ENCODE results near the gene CARMIL1. TPM values are rescaled to one million over a fixed set of nuclear protein-coding genes. Genes with fewer than 3 reads are reported as not detected.

The CARMIL1 gene
- total RNA-seq, 3 donors from 2014 or later: 23.6 to 53.0 (median 33.5) TPM

DNA sequence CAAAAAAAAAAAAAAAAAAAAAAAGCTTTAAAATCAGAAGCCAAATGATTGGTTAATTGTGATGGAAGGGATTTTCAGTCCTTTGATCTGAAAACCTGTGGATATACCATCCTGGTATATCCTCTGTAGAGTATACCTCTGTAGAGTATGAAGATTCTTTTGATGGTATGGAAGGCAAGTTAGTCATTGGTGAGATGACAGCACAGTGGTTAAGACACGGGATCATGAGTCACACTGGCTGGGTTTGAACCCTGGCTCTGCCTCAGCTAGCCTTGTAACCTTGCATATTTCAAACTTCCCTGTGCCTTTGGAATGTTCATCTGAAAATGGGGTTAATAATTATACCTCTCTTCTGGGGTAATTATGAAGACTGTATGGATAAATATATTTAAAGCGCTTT, 179.3 kb downstream of the CARMIL1 start:
- Histone ChIP-seq H3K27me3 (no peaks in the 10 kb centered on the region), H3K4me1 (no peaks in the 10 kb centered on the region), H3K9me3 (no peaks in the 10 kb centered on the region), H3K36me3 (no peaks in the 10 kb centered on the region), H3K4me3 (no peak overlapping the region), H3K27ac (no peak overlapping the region)
- intact Hi-C loops (cut with DNase I; ENCODE audit: low total_unique reads): no loop called here
- no peak for TF ChIP-seq POLR2AphosphoS5 (IDR thresholded peaks at IDR 0.05)
- TF ChIP-seq, protein P1, sequence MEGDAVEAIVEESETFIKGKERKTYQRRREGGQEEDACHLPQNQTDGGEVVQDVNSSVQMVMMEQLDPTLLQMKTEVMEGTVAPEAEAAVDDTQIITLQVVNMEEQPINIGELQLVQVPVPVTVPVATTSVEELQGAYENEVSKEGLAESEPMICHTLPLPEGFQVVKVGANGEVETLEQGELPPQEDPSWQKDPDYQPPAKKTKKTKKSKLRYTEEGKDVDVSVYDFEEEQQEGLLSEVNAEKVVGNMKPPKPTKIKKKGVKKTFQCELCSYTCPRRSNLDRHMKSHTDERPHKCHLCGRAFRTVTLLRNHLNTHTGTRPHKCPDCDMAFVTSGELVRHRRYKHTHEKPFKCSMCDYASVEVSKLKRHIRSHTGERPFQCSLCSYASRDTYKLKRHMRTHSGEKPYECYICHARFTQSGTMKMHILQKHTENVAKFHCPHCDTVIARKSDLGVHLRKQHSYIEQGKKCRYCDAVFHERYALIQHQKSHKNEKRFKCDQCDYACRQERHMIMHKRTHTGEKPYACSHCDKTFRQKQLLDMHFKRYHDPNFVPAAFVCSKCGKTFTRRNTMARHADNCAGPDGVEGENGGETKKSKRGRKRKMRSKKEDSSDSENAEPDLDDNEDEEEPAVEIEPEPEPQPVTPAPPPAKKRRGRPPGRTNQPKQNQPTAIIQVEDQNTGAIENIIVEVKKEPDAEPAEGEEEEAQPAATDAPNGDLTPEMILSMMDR (IDR thresholded peaks at IDR 0.05): no peak
- TF ChIP-seq POLR2A (IDR thresholded peaks at IDR 0.05): no peak
- no peak for DNase-seq (ENCODE audit: low spot score in 2 of 2)

DNA sequence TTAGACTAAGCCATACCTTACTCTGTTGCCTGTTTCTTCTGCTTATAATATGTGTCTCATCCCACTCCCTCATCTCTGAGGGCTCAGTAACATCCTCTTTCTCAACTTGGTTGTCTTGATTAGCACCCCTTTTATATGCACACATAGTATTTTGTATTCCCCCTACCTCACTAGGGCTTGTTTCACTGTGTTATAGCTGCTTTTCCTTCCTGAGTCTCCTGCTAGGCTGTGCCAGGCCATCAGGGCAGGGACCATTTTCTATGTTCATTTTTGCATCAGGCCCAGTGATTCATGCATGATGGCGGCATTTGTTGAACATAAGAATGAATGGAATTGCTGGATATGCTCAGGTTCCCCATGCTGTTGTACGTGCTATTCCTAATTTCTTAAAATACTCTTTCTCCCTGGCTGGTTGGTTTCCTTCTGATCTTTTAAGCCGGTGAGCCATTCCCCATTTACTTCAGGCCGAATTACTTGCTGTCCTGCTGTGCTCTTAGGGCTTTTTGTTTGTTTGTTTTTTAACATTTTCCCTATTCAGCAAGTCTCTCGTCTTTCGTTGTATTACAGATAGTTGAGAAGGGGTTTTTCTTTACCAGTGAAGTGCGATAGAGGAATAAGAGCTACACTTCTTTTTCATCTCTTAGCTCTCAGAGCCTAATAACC, 183.2 kb downstream of the CARMIL1 start:
- no peak for DNase-seq (ENCODE audit: low spot score in 2 of 2)
- no peaks in the 10 kb centered on the region for H3K4me1 ChIP-seq
- H3K36me3 ChIP-seq: no peaks in the 10 kb centered on the region
- H3K4me3 ChIP-seq: no peak overlapping the region
- TF ChIP-seq, protein P1 (IDR thresholded peaks at IDR 0.05): no peak
- no peak for TF ChIP-seq POLR2AphosphoS5 (IDR thresholded peaks at IDR 0.05)
- TF ChIP-seq POLR2A (IDR thresholded peaks at IDR 0.05): no peak
- no peaks in the 10 kb centered on the region for H3K9me3 ChIP-seq
- intact Hi-C loops (cut with DNase I; ENCODE audit: low total_unique reads): no loop called here
- no peak overlapping the region for H3K27ac ChIP-seq
- no peaks in the 10 kb centered on the region for H3K27me3 ChIP-seq

DNA sequence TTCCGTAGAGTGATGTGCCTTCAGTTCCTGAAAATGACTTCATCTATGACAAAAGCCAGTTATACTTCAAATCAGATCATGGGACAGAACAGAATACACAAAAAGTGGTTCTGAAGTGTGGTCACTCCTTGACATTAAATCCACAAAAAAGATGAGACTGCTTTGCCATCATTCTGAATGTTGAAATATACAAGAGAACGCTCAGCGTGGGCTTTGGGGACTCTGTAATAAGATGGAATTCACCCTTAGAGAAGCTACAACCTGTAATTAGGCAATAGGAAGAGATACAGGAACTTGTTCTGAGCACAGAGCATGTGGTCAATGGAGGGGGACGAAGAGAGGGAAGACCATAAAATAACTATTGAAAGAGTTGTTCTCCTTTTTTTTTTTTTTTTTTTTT, 184.3 kb downstream of the CARMIL1 start:
- no peak overlapping the region for H3K4me3 ChIP-seq
- H3K4me1 ChIP-seq: no peaks in the 10 kb centered on the region
- no peaks in the 10 kb centered on the region for H3K36me3 ChIP-seq
- intact Hi-C loops (cut with DNase I; ENCODE audit: low total_unique reads): no loop called here
- H3K9me3 ChIP-seq: no peaks in the 10 kb centered on the region
- H3K27ac ChIP-seq: no peak overlapping the region
- TF ChIP-seq, protein P1 (IDR thresholded peaks at IDR 0.05): no peak
- H3K27me3 ChIP-seq: no peaks in the 10 kb centered on the region
- no peak for DNase-seq (ENCODE audit: low spot score in 2 of 2)

DNA sequence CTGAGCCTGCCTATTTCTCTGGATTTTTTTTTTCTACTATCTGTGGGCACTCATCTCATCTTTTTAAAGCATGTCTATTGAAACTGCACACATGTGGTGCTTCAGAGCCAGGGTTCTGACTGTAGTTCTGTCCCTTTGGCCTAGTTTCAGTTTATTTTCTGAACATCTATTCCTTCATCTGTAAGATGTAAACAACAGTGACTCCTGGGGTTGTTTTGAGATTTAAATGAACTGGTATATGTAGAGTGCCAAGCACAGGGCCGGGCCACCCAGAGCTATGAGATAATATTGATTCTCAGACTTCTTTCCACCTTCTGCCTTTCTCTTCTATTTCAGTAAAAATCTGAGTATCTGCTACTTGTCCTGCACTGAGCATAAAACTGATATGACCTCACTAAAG, 185.1 kb downstream of the CARMIL1 start:
- DNase-seq (ENCODE audit: low spot score in 2 of 2): no peak
- no peak overlapping the region for H3K4me3 ChIP-seq
- no peaks in the 10 kb centered on the region for H3K4me1 ChIP-seq
- intact Hi-C loops (cut with DNase I; ENCODE audit: low total_unique reads): no loop called here
- H3K36me3 ChIP-seq: no peaks in the 10 kb centered on the region
- no peak overlapping the region for H3K27ac ChIP-seq
- TF ChIP-seq, protein P1 (IDR thresholded peaks at IDR 0.05): no peak
- TF ChIP-seq POLR2AphosphoS5 (IDR thresholded peaks at IDR 0.05) (no peak), POLR2A (IDR thresholded peaks at IDR 0.05) (no peak)
- no peaks in the 10 kb centered on the region for H3K27me3 ChIP-seq
- no peaks in the 10 kb centered on the region for H3K9me3 ChIP-seq

DNA sequence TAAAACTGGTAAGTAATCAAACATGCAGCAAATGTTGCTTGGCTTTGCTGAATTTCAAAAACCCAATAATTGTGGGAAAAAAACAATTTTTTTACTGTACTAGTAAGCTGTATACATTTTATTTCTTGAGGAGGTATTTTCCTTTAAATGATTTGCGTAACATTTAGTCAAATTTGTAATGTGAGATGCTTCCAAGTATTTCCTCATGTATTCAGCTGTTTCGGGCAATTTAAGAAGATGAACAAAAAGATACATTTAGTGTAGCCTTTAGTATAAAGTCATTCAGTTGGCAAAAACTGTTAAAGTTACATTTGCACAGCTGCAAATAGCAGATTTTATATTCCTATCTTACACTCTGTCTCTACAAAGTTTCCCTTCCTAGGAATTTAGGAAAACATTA, 186.8 kb downstream of the CARMIL1 start:
- Histone ChIP-seq H3K27ac (no peak overlapping the region), H3K9me3 (no peaks in the 10 kb centered on the region), H3K4me1 (no peaks in the 10 kb centered on the region), H3K27me3 (no peaks in the 10 kb centered on the region), H3K36me3 (no peaks in the 10 kb centered on the region), H3K4me3 (no peak overlapping the region)
- no peak for DNase-seq (ENCODE audit: low spot score in 2 of 2)
- TF ChIP-seq POLR2A (IDR thresholded peaks at IDR 0.05): no peak
- TF ChIP-seq POLR2AphosphoS5 (IDR thresholded peaks at IDR 0.05): no peak
- TF ChIP-seq, protein P1 (IDR thresholded peaks at IDR 0.05): no peak
- intact Hi-C loops (cut with DNase I; ENCODE audit: low total_unique reads): no loop called here

Data from breast epithelium (tissue), 4 donors.